Right lobe of liver (tissue), 6 donors: ENCODE measurements around the gene BCLAF1. TPM values are rescaled to one million over a fixed set of nuclear protein-coding genes. Genes with fewer than 3 reads are reported as not detected.

ENCODE experiments used
- ATAC-seq, 4 donors: fragments of 200-7000 bp; cut with Tn5 transposase; one replicate each; pipeline ENCODE4 v1.9.1; 2020; ENCODE audit warnings: mild to moderate bottlenecking in 4 of 4, moderate library complexity in 4 of 4
- DNase-seq, 3 donors: peaks; one replicate each; pipeline ENCODE4 v3.0.0-alpha.2; 2020
- H3K27ac ChIP-seq, 3 donors: fragments of 200-600 bp; one replicate each; pipeline ENCODE4 v1.8.0; 2022
- H3K27me3 ChIP-seq, 2 donors: fragments of 200-600 bp; one replicate each; pipeline ENCODE4 v1.8.0; 2022
- H3K36me3 ChIP-seq, 4 donors: fragments of 200-600 bp; sonication (generic) in 1 of 4; one replicate each; pipeline versions ENCODE4 v1.5.1 to v1.8.0; 2017 to 2022; ENCODE audit warnings: control low read depth in 1 of 4
- H3K4me1 ChIP-seq, 4 donors: fragments of 200-600 bp; sonication (generic) in 1 of 4; one replicate each; pipeline versions ENCODE4 v1.5.1 to v1.8.0; 2017 to 2022; ENCODE audit warnings: control low read depth in 1 of 4
- H3K4me3 ChIP-seq, 3 donors: fragments of 200-600 bp; one replicate each; pipeline ENCODE4 v1.8.0; 2022
- H3K9me3 ChIP-seq, 4 donors: fragments of 200-600 bp; sonication (generic) in 1 of 4; one replicate each; pipeline versions ENCODE4 v1.5.1 to v1.8.0; 2017 to 2022; ENCODE audit warnings: control low read depth in 1 of 4
- CTCF ChIP-seq, 4 donors: fragments of 200-600 bp in 3 of 4; fragments of 450-650 bp in 1 of 4; IDR thresholded peaks; one replicate each; pipeline versions ENCODE4 v1.5.1 to v1.8.0; 2016 to 2022; ENCODE audit warnings: antibody characterized with exemption in 4 of 4, mild to moderate bottlenecking in 2 of 4
- POLR2A ChIP-seq: fragments of 450-650 bp; IDR thresholded peaks from one replicate; pipeline ENCODE4 v1.6.1; 2017; ENCODE audit warnings: antibody characterized with exemption, mild to moderate bottlenecking
- WGBS: methylation state at CpG from one replicate; pipeline ENCODE4 v1.1.6; 2018; ENCODE audit warnings: low coverage, low lambda C conversion rate; ENCODE audit not compliant: insufficient coverage; ENCODE audit errors: missing lambda C conversion rate; 5-methylcytosine and 5-hydroxymethylcytosine counted together
- intact Hi-C, 2 donors: fragments of 100-400 bp; cut with DNase I; formaldehyde crosslinking; loops; one replicate each; pipeline versions ENCODE4 v1.11.2 to v1.14.1; 2022
- total RNA-seq, 6 experiments: library from RNA; depleted of rRNA in 2 of 6; stranded (reverse); fragments of >200 nt in 2 of 6; fragmentation: NEBNext Ultra II Directional in 3 of 6; extraction: Animal tissue kit (Norgen Biotek cat#: 25700) in 3 of 6; gene quantifications; one replicate each; pipeline versions ENCODE4 v1.1.0 to v1.2.4, GENCODE V29; 2016 to 2023
- donor health status: DM: no; HTN: yes; CAD: no.
- donor health status: DM: no; HTN: no; CAD: no.
- donor health status: DM: no; HTN: no; CAD: no.
- donor health status: DM: no; HTN: yes; CAD: no.
- donor health status: DM: no; HTN: yes; CAD: no.

BCLAF1 gene
- total RNA-seq, 6 experiments from 2014 or later, result 30.5 to 57.2 (median 40.6) TPM

DNA sequence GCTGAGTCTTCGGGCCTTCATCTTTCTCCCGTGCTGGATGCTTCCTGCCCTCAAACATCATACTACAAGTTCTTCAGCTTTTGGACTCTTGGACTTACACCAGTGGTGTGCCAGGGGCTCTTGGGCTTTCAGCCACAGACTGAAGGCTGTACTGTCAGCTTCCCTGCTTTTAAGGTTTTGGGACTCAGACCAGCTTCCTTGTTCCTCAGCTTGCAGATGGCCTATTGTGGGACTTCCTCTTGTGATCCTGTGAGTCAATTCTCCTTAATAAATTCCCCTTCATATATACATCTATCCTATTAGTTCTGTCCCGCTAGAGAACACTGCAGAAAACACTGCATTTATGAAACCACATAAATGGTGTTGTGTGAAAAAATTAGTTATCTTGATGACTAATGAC is 13.9 kb upstream of the BCLAF1 start:
- no peak for DNase-seq
- no peaks in the 10 kb centered on the region for H3K36me3 ChIP-seq
- intact Hi-C loops, result no loop called here
- no peaks in the 10 kb centered on the region for H3K9me3 ChIP-seq
- H3K27ac ChIP-seq, result no peak overlapping the region
- ATAC-seq, result no peak
- TF ChIP-seq POLR2A (no peak), CTCF (IDR thresholded peaks at IDR 0.05) (no peak)
- 82% methylated on average over 1 of the region's 3 CpGs for WGBS
- H3K27me3 ChIP-seq, result no peaks in the 10 kb centered on the region
- no peaks in the 10 kb centered on the region for H3K4me1 ChIP-seq
- no peak overlapping the region for H3K4me3 ChIP-seq

DNA sequence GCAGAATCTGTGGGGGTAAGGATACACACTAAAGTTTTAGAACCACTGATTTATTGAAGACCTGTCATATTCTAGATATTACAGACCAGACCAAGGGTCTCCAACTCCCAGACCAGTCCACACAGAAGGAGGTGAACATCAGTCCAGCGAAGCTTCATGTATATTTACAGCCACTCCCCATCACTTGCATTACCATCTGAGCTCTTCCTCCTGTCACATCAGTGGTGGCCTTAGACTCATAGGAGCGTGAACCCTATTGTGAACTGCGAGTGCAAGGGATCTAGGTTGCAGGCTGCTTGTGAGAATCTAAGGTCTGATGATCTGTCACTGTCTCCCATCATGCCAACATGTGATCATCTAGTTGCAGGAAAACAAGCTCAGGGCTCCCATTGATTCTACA is 5.0 kb upstream of the BCLAF1 start:
- WGBS, result 74% methylated on average over 3 of the region's 3 CpGs
- ATAC-seq, result no peak
- Histone ChIP-seq H3K9me3 (no peaks in the 10 kb centered on the region), H3K27ac (no peak overlapping the region), H3K4me3 (no peak overlapping the region), H3K4me1 (peaks cover 0 to 5% (median 0%) of the 10 kb centered on the region in 4 donors), H3K36me3 (no peaks in the 10 kb centered on the region), H3K27me3 (no peaks in the 10 kb centered on the region)
- TF ChIP-seq CTCF (IDR thresholded peaks at IDR 0.05) (no peak), POLR2A (no peak)
- intact Hi-C loops, result no loop called here
- no peak for DNase-seq

GRCh38 chr6:136290410-136291010 is 864 bp upstream of the BCLAF1 start:
- WGBS, result 2% methylated on average over 22 of the region's 22 CpGs

GRCh38 chr6:136289327-136289578 is 393 bp downstream of the BCLAF1 start:
- Histone ChIP-seq H3K4me3 (peak overlapping the region; percentile 83 to 98 (median 91)), H3K4me1 (peaks cover 0 to 40% (median 6%) of the 10 kb centered on the region in 4 donors), H3K36me3 (no peaks in the 10 kb centered on the region), H3K9me3 (no peaks in the 10 kb centered on the region), H3K27ac (peak overlapping the region; percentile 99 to 100 (median 100)), H3K27me3 (no peaks in the 10 kb centered on the region)
- DNase-seq, result peak; percentile 91 to 93 (median 92)
- under 1% methylated on average over 34 of the region's 34 CpGs for WGBS
- peak; percentile 77 to 87 (median 80) for ATAC-seq
- TF ChIP-seq CTCF (IDR thresholded peaks at IDR 0.05), result no peak
- TF ChIP-seq POLR2A, result no peak
- intact Hi-C loops, result no loop called here

More at GRCh38 chr6:136290410-136291010, 864 bp upstream of the BCLAF1 start:
- peak overlapping the region; percentile 99 to 100 (median 100) for H3K27ac ChIP-seq
- no peaks in the 10 kb centered on the region for H3K9me3 ChIP-seq
- peak; percentile 64 to 79 (median 72) for DNase-seq
- ATAC-seq, result peak; percentile 30 to 61 (median 42)
- H3K4me3 ChIP-seq, result peak overlapping the region; percentile 83 to 98 (median 91)
- no peaks in the 10 kb centered on the region for H3K36me3 ChIP-seq
- H3K27me3 ChIP-seq, result no peaks in the 10 kb centered on the region
- H3K4me1 ChIP-seq, result peaks cover 0 to 28% (median 5%) of the 10 kb centered on the region in 4 donors
- intact Hi-C loops, result no loop called here
- TF ChIP-seq POLR2A (no peak), CTCF (IDR thresholded peaks at IDR 0.05) (no peak)
